Activated B cell treated with CpG ODN at 0.5 μM for 24 hours (primary cell): Measurements from ENCODE around the gene EGFLAM. TPM values are rescaled to one million over a fixed set of nuclear protein-coding genes. Genes with fewer than 3 reads are reported as not detected.

ENCODE experiments used
- ATAC-seq: fragments of 200-7000 bp; cut with Tn5 transposase; one replicate; pipeline ENCODE4 v1.10.0; 2021; ENCODE audit warnings: low read depth, mild to moderate bottlenecking, moderate library complexity
- CTCF ChIA-PET: fragments of 350-600 bp; sonication (Branson Sonifier 250); formaldehyde crosslinking; loops from one replicate; lab custom pipeline; 2021; ENCODE audit warnings: antibody characterized with exemption; lab: Charles Lee
- POLR2A ChIA-PET: fragments of 350-600 bp; sonication (Branson Sonifier 250); formaldehyde crosslinking; loops from one replicate; lab custom pipeline; 2021; ENCODE audit warnings: antibody characterized with exemption; lab: Charles Lee
- DNase-seq: peaks from one replicate; pipeline ENCODE4 v3.0.0; 2022
- H3K27ac Mint-ChIP-seq: one replicate; pipeline ENCODE4 v1.8.0; 2020; ENCODE audit warnings: mixed read lengths
- H3K27me3 Mint-ChIP-seq: one replicate; pipeline ENCODE4 v1.8.0; 2021; ENCODE audit warnings: mixed read lengths
- H3K36me3 Mint-ChIP-seq: one replicate; pipeline ENCODE4 v1.8.0; 2021; ENCODE audit warnings: low read depth, mixed read lengths
- H3K4me1 Mint-ChIP-seq: one replicate; pipeline ENCODE4 v1.8.0; 2021; ENCODE audit warnings: mixed read lengths
- H3K4me3 Mint-ChIP-seq: one replicate; pipeline ENCODE4 v1.8.0; 2020; ENCODE audit warnings: mild to moderate bottlenecking, mixed read lengths
- H3K9me3 Mint-ChIP-seq: one replicate; pipeline ENCODE4 v1.8.0; 2020; ENCODE audit warnings: mixed read lengths
- CTCF ChIP-seq: fragments of 200-600 bp; IDR thresholded peaks from one replicate; pipeline ENCODE4 v1.8.0; 2022; ENCODE audit warnings: antibody characterized with exemption, mild to moderate bottlenecking
- intact Hi-C: fragments of 100-400 bp; cut with micrococcal nuclease; formaldehyde crosslinking; loops from one replicate; pipeline ENCODE4 v1.15.1; 2024
- total RNA-seq: library from RNA; stranded (reverse); gene quantifications from 2 replicates; pipeline ENCODE4 v1.2.3, GENCODE V29; 2022

The EGFLAM gene
- total RNA-seq, 1 donor from 2014 or later, result not detected

GRCh38 chr5:38342261-38342660 lies 83.9 kb downstream of the EGFLAM start:
- ChIA-PET CTCF (no interaction called here), POLR2A (no interaction called here)
- no peak for ATAC-seq

GRCh38 chr5:38344891-38345290 lies 86.5 kb downstream of the EGFLAM start:
- Mint-ChIP-seq H3K4me1 (no peaks in the 10 kb centered on the region), H3K27me3 (peaks cover 2% of the 10 kb centered on the region), H3K9me3 (no peaks in the 10 kb centered on the region), H3K4me3 (no peak overlapping the region), H3K27ac (no peak overlapping the region), H3K36me3 (no peaks in the 10 kb centered on the region)
- ChIA-PET POLR2A (no interaction called here), CTCF (no interaction called here)
- no peak for TF ChIP-seq CTCF
- no peak for DNase-seq
- intact Hi-C loops, result no loop called here
- ATAC-seq, result no peak

More at GRCh38 chr5:38342261-38342660, 83.9 kb downstream of the EGFLAM start:
- Mint-ChIP-seq H3K27me3 (peaks cover 2% of the 10 kb centered on the region), H3K36me3 (no peaks in the 10 kb centered on the region), H3K4me3 (no peak overlapping the region), H3K4me1 (no peaks in the 10 kb centered on the region), H3K27ac (no peak overlapping the region), H3K9me3 (no peaks in the 10 kb centered on the region)
- no peak for DNase-seq
- TF ChIP-seq CTCF, result no peak
- intact Hi-C loops, result no loop called here

- ChIA-PET CTCF (no interaction called here), POLR2A (no interaction called here)
- Mint-ChIP-seq H3K27me3 (no peaks in the 10 kb centered on the region), H3K27ac (no peak overlapping the region), H3K36me3 (no peaks in the 10 kb centered on the region), H3K9me3 (no peaks in the 10 kb centered on the region), H3K4me3 (no peak overlapping the region), H3K4me1 (no peaks in the 10 kb centered on the region)
- intact Hi-C loops, result no loop called here
- ATAC-seq, result no peak
- no peak for DNase-seq
- no peak for TF ChIP-seq CTCF
Observed at GRCh38 chr5:38346593-38346992, 88.2 kb downstream of the EGFLAM start.

GRCh38 chr5:38347040-38347763 lies 88.8 kb downstream of the EGFLAM start:
- Mint-ChIP-seq H3K27me3 (no peaks in the 10 kb centered on the region), H3K27ac (no peak overlapping the region), H3K4me3 (no peak overlapping the region), H3K4me1 (no peaks in the 10 kb centered on the region), H3K36me3 (no peaks in the 10 kb centered on the region), H3K9me3 (no peaks in the 10 kb centered on the region)
- no peak for ATAC-seq
- POLR2A ChIA-PET, result no interaction called here
- CTCF ChIA-PET, result no interaction called here
- no peak for DNase-seq
- TF ChIP-seq CTCF, result no peak
- intact Hi-C loops, result no loop called here

- Mint-ChIP-seq H3K4me1 (no peaks in the 10 kb centered on the region), H3K27me3 (no peaks in the 10 kb centered on the region), H3K9me3 (no peaks in the 10 kb centered on the region), H3K27ac (no peak overlapping the region), H3K36me3 (no peaks in the 10 kb centered on the region), H3K4me3 (no peak overlapping the region)
- no peak for TF ChIP-seq CTCF
- ATAC-seq, result no peak
- no peak for DNase-seq
- POLR2A ChIA-PET, result no interaction called here
- CTCF ChIA-PET, result no interaction called here
- intact Hi-C loops, result no loop called here
Observed at GRCh38 chr5:38347896-38348295, 89.5 kb downstream of the EGFLAM start.
